NCI-H748 (cell line): ENCODE results near the gene IQGAP2.
"Not testable (repeated sequence)": the region's sequence is repeated elsewhere in the genome, so short reads cannot be mapped to it uniquely, and the experiment has no call there.

Experiments used
- DNase-seq: peaks from one replicate; lab custom pipeline; 2025; ENCODE audit not compliant: unreplicated experiment; lab: John Stamatoyannopoulos, UW

IQGAP2 gene

DNA sequence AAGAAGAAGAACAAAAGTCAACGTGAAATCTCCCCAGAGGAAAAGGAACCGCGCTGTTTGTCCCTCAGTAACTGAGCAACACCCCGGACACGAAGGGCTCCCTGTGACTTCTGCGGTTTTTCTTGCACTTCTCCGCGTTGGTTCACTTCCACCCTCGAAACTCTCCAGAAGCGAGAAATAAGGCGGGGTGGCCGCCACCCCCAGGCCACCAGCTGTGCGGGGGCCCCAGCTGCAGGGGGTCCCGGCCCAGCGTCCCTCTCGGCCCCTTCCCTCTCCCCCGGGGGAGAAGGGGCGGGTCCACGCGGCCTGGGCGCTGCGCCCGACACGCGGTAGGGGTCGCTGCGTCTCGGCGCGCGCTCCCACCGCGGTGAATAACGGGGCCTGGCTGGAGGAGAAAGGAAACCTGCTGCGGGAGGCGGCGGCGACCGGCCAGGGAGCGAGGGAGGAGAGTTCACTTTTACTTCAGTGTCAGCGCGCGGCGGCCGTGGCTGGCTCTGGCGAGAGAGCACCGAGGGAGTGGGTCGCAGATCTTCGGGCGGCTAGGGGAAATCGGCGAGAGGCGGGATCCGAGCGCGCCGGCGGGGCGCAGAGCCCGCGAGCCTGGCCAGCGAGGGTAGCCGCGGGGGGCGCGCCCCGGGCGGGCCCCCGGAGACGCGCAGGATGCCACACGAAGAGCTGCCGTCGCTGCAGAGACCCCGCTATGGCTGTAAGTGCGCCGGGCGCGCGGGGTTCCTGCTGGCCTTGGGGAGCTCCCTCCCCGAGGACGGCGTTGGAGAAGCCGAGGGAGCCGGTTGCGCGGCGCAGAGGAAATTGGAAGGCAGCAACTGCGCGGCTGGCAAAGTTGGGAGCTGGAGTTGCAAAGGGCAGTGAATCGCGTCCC, at the start of gene IQGAP2:
IQGAP2 (plus strand) TSS at position 400 of the 880 bp plus-strand sequence; CDS start at position 661, 261 bp downstream.
- peak; percentile 77 for DNase-seq

DNA sequence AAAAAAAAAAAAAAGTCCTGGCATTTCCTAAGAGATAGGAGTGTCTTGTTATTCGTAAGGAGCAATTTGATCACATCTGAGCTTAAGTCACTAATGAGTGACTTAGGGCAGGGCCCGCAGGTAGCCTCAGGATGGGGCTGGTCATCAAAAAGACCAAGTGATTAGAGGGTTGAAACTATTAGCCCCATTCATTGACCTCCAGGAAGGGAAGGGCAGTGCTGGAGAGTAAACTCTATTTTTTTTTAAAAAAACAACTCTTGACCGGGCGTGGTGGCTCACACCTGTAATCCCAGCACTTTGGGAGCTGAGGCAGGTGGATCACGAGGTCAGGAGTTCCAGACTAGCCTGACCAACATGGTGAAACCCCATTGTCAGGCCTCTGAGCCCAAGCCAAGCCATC, 46.2 kb upstream of the IQGAP2 start:
- DNase-seq, result no peak

DNA sequence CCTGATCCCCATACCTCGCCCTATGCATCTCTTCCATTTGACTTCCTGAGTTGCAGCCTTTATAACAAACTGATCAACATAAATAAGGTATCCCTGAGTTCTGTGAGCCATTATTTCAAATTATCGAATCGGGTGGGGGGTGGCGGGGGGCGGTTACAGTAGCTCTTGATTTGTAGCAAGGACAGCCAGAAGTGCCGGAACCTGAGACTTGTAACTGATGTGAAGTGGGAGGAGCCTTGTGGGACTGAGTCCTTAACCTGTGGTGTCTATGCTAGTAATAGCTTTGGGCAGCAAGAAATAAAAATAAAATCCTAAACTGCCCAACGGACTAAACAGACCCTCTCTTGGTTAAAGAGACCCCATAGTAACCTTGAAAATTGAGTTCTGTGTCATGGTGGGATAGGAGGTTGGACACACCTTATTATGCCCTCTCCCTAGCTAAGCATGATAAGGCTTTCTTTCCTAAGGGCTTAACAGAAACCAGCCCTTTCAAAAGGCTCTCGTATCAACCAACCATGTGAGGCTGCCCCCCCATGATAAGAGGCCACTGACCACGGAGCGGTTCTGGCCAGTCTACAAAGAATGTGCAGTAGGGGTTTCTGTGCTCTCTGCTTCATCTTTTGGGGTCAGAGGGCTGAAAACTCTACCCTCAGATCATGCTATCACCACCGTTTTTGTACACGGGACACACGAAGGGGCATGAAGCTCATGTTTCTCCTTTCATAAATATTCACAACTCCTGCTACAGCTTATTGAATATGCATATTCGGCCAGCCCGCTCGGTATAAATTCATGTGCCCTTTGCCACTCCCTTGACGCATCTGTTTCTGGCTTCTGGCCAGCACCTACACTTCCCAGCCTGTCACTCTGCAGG, 39.5 kb upstream of the IQGAP2 start:
- peak; percentile 55 for DNase-seq

DNA sequence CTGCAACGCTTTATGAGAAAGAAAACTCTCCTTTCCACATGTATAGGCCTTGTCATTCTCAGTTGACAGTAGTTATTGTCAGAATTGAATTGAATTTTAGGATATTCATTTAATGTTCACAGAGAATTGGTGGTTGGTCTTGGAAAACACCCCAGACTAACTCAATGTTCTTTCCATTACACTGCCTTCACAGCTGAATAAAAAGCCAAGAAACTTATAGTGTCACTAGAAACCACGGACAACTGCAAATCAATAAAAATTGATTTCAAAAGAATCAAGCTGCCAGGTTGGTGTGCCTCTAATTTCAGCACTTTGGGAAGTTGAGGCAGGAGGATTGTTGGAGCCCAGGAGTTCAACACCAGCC, 38.9 kb upstream of the IQGAP2 start:
- DNase-seq, result no peak

GRCh38 chr5:76365561-76365960, 37.5 kb upstream of the IQGAP2 start:
- no peak for DNase-seq

- no peak for DNase-seq
Observed at GRCh38 chr5:76366596-76366995, 36.5 kb upstream of the IQGAP2 start.

DNA sequence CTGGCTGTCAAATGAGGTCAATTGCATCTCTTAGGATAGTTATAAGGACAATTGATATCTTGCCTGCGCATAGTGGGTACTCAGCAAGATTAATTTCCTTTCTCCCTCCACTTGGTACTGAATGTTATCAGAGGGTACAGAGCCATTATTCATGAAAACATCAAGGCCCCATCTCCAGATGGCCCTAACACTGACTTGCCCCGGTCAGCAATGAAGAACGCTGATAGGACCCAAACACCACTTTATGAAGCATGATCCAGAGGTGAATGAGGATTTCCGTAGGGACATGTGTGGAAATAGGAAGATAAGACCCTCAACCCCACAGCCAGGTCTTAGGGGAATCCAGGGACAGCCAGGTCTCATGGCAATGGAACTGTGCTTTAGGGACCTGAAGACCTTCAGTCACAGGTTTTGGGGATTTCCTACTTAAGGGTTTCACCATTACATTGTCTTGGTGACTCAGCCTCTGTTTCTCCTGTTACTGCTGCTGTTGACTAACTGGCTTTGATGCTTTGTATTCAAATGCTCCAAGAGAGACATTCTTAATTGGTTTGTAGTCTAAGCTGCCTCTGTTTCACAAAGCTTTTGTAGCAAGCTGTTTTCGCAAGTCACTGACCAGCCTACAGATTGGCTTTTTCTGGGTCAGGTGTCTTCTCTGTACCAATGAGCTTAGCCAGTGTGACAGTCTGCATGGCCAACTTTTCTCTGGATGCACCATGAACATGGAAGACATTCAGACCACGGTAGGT, 35.3 kb upstream of the IQGAP2 start:
- DNase-seq, result no peak

DNA sequence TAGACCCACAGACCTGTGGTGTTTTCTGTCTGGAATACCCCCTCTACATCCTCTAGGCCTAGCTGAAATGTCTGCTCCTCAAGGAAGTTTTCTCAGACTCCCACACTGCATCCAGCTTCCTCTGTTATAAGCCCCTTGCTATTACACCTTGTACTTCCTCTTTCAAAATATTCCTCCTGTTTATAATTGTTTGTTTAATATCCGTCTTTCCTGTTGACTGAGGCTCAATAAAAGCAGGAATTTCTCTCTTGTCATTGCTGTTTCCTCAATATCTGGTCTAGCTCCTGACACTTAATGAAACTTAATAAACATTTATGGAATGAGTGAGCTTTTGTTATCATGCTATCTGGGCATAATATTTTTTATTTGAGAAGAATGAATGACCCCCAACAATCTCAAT, 34.1 kb upstream of the IQGAP2 start:
- DNase-seq, result no peak

- DNase-seq, result not testable (repeated sequence)
Observed at GRCh38 chr5:76369668-76370067, 33.4 kb upstream of the IQGAP2 start.

DNA sequence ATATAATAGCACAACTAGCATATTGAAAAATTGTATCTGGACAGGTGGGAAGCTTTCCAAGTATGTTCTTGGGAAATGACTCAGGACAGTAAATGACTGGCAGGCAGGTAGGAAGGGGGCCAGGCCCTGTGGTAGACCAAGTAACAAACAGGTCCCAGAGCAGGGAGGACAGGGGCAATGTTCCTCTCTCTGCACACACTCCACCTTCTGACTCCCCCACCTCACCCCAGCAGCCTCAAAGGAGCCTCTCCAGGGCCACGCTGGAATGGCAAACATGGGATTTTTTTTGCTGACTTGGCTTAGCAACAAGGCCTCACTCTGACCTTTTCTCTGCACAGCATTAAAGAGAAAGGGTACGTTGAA, 31.1 kb upstream of the IQGAP2 start:
- no peak for DNase-seq

- DNase-seq, result no peak
Observed at GRCh38 chr5:76372323-76373054, 30.6 kb upstream of the IQGAP2 start.

GRCh38 chr5:76376148-76376865, 26.8 kb upstream of the IQGAP2 start:
- no peak for DNase-seq

DNA sequence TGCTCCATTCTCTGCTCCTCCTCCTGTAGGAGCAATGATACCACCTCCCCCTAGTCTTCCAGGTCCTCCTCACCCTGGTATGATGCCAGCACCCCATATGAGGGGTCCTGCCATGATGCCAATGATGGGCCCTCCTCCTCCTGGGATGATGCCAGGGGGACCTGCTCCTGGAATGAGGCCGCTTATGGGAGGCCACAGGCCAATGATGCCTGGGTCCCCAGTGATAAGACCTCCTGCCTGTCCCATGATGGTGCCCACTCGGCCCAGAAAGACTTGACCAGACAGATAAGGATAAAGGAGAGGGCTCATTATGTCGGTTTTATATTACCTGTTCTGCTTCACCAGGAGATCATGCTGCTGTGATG, 26.2 kb upstream of the IQGAP2 start:
- no peak for DNase-seq

DNA sequence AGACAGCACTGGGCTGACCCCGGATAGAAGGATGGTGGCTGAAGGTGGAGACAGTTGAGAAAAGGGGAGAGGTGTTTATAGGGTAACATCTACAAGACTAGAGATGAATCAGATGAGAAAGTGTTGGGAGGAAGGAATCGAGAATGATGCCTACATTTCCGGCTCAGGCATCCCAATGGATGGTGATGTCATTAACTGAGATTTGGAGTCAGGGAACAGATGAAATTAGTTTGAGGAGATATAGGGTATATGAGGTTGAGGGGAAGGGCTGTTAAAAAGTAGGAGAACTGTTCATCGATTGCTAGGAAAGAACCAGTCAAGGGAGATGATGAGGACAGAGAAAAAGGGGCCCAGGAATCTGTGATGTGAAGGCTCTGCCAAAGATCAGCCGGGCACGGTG, 24.7 kb upstream of the IQGAP2 start:
- no peak for DNase-seq

DNA sequence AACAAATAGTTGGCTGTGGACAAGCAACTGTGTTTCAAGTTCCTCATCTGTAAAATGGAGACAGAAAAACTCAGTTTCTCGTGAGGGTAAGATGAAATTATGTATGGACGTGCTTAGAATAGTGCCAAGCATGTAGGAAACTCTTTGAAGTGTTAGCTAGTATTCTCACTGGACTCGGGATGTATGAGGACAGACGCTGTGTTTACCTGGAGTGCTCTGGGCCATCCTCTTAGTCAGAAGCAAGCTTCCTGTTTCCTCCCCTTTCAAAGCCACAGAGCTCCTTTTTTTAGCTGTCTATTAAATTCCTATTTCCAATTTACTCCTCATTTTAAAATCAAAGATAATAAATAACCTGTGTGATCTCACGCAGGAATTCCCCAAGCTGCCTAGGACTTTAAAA, 23.8 kb upstream of the IQGAP2 start:
- DNase-seq, result no peak

DNA sequence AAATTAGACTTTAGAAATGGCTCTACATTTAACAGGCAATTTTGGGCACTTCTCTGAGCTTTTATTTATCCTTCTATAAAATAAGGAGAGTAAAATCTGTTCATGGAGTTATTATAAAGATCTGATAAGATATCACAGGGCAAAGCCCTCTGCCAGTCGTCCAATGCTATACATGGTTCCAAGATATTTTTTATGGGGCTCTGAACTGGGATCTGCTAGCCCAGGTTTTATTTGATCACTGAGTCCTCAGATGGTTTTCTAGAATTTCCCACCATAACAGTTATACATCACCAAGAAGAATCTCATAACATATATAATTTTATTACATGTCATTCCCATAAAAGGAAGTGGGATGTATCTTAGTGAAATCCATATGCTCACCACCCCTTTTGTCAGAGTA, 23.2 kb upstream of the IQGAP2 start:
- DNase-seq, result no peak

GRCh38 chr5:76380346-76381066, 22.6 kb upstream of the IQGAP2 start:
- no peak for DNase-seq

DNA sequence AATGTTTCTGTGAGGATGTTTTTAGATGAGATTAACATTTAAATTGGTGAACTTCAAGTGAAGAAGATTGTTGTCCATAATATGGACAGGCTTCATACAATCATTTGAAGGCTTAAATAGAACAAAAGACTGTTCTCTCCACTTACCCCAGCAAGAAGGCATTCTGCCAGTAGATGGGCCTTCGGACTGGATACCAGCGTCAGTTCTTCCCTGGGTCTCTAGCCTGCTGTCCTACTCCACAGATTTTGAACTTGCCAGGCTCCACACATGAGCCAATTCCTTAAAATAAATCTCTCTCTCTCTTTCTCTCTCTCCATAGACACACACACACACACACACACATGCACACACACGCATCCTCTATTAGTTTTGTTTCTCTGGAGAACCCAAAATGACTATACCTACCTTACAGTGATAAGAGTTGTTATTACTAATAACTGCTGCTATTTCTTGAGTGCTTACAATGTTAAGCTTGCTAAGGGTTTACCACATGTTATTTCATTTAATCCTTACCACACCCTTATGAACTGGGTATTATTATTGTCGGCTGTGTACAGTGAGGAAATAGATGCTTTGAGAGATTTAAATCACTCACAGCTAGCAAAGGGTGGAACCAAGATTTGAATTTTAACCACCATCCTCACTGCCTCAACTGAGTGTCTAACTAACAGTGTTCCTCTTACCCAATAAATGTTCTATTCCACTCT, 19.8 kb upstream of the IQGAP2 start:
- DNase-seq, result no peak

- DNase-seq, result no peak
Observed at GRCh38 chr5:76384189-76384588, 18.9 kb upstream of the IQGAP2 start.
